H9 (cell line): Measurements from ENCODE around the gene MS4A10. TPM values are rescaled to one million over a fixed set of nuclear protein-coding genes. Genes with fewer than 3 reads are reported as not detected.

ENCODE experiments used
- DNase-seq: peaks from one replicate; pipeline ENCODE4 v3.0.0-alpha.2; 2017
- H2AFZ ChIP-seq: one replicate; pipeline ENCODE4 v1.6.1; 2013; ENCODE audit warnings: mild to moderate bottlenecking, low read length, control low read depth, moderate library complexity
- H2AK5ac ChIP-seq: 2 replicates; pipeline ENCODE4 v1.6.1; 2013; ENCODE audit warnings: low read length, control low read depth, mixed read lengths; ENCODE audit not compliant: insufficient read length
- H2BK120ac ChIP-seq: one replicate; pipeline ENCODE4 v1.6.1; 2013; ENCODE audit warnings: low read depth, mild to moderate bottlenecking, low read length, control low read depth, inconsistent platforms; ENCODE audit not compliant: poor library complexity, severe bottlenecking
- H2BK12ac ChIP-seq: 2 replicates; pipeline ENCODE4 v1.6.1; 2013; ENCODE audit warnings: low read length, control low read depth, mixed read lengths, low read depth; ENCODE audit not compliant: insufficient read length
- H2BK15ac ChIP-seq: 2 replicates; pipeline ENCODE4 v1.6.1; 2013; ENCODE audit warnings: low read depth, low read length, control low read depth
- H2BK20ac ChIP-seq: one replicate; pipeline ENCODE4 v1.6.1; 2013; ENCODE audit warnings: low read depth, mild to moderate bottlenecking, low read length, control low read depth, inconsistent platforms; ENCODE audit not compliant: poor library complexity, severe bottlenecking
- H2BK5ac ChIP-seq: 2 replicates; pipeline ENCODE4 v1.6.1; 2013; ENCODE audit warnings: low read length, control low read depth, mixed read lengths; ENCODE audit not compliant: insufficient read length
- H3K14ac ChIP-seq: 2 replicates; pipeline ENCODE4 v1.6.1; 2013; ENCODE audit warnings: low read length, control low read depth; ENCODE audit not compliant: insufficient read depth
- H3K18ac ChIP-seq: 2 replicates; pipeline ENCODE4 v1.6.1; 2013; ENCODE audit warnings: low read depth, mild to moderate bottlenecking, mixed read lengths, low read length, control low read depth; ENCODE audit not compliant: insufficient read length
- H3K23ac ChIP-seq: 2 replicates; pipeline ENCODE4 v1.6.1; 2013; ENCODE audit warnings: low read length, control low read depth, mixed read lengths, low read depth; ENCODE audit not compliant: insufficient read length
- H3K23me2 ChIP-seq: 2 replicates; pipeline ENCODE4 v1.6.1; 2013; ENCODE audit warnings: low read depth, mild to moderate bottlenecking, mixed read lengths, low read length, control low read depth; ENCODE audit not compliant: insufficient read length, poor library complexity, severe bottlenecking
- H3K27ac ChIP-seq: 2 replicates; pipeline ENCODE4 v1.5.1; 2013; ENCODE audit warnings: low read length, control low read depth, mixed read lengths, low read depth; ENCODE audit not compliant: insufficient read length
- H3K27me3 ChIP-seq: 2 replicates; pipeline ENCODE4 v1.6.1; 2013; ENCODE audit warnings: low read length, control low read depth, inconsistent platforms; ENCODE audit not compliant: insufficient read depth
- H3K4ac ChIP-seq: 2 replicates; pipeline ENCODE4 v1.6.1; 2013; ENCODE audit warnings: low read depth, mild to moderate bottlenecking, control low read depth, inconsistent platforms, low read length, moderate library complexity
- H3K4me1 ChIP-seq: 2 replicates; pipeline ENCODE4 v1.6.1; 2013; ENCODE audit warnings: low read length, control low read depth, inconsistent platforms; ENCODE audit not compliant: insufficient read depth
- H3K4me2 ChIP-seq: 2 replicates; pipeline ENCODE4 v1.6.1; 2013; ENCODE audit warnings: low read length, control low read depth, mixed read lengths; ENCODE audit not compliant: insufficient read length, insufficient read depth
- H3K56ac ChIP-seq: 2 replicates; pipeline ENCODE4 v1.6.1; 2013; ENCODE audit warnings: low read depth, mild to moderate bottlenecking, mixed read lengths, low read length, control low read depth; ENCODE audit not compliant: insufficient read length
- H3K79me1 ChIP-seq: 2 replicates; pipeline ENCODE4 v1.6.1; 2013; ENCODE audit warnings: low read depth, mild to moderate bottlenecking, moderate library complexity, low read length, control low read depth, inconsistent platforms; ENCODE audit not compliant: insufficient read depth, poor library complexity, severe bottlenecking
- H3K79me2 ChIP-seq: 2 replicates; pipeline ENCODE4 v1.6.1; 2013; ENCODE audit warnings: low read length, control low read depth, inconsistent platforms; ENCODE audit not compliant: insufficient read depth
- H3K9ac ChIP-seq: 2 replicates; pipeline ENCODE4 v1.6.1; 2013; ENCODE audit warnings: low read length, control low read depth, mixed read lengths; ENCODE audit not compliant: insufficient read length; ENCODE audit errors: extremely low read depth
- H3K9me3 ChIP-seq: one replicate; pipeline ENCODE4 v1.6.1; 2013; ENCODE audit warnings: low read depth, low read length, inconsistent platforms; ENCODE audit not compliant: control insufficient read depth
- H3T11ph ChIP-seq: one replicate; pipeline ENCODE4 v1.6.1; 2013; ENCODE audit warnings: mild to moderate bottlenecking, low read length, control low read depth, inconsistent platforms
- H4K20me1 ChIP-seq: one replicate; pipeline ENCODE4 v1.6.1; 2013; ENCODE audit not compliant: control insufficient read depth, insufficient read length, insufficient read depth
- H4K5ac ChIP-seq: 2 replicates; pipeline ENCODE4 v1.6.1; 2013; ENCODE audit warnings: low read depth, mild to moderate bottlenecking, mixed read lengths, low read length, control low read depth; ENCODE audit not compliant: insufficient read length
- H4K8ac ChIP-seq: replicated peaks from 2 replicates; pipeline ENCODE4 v1.6.1; 2013; ENCODE audit warnings: low read length, control low read depth, mixed read lengths, low read depth; ENCODE audit not compliant: insufficient read length
- H4K91ac ChIP-seq: 2 replicates; pipeline ENCODE4 v1.6.1; 2013; ENCODE audit warnings: low read depth, mild to moderate bottlenecking, moderate library complexity, mixed read lengths, low read length, control low read depth; ENCODE audit not compliant: insufficient read length
- H3K27ac Mint-ChIP-seq, 3 experiments: 2 replicates in 2 of 3; 3 replicates in 1 of 3; pipeline ENCODE4 v1.8.0; 2020 to 2021; ENCODE audit warnings: mixed read lengths in 3 of 3, mild to moderate bottlenecking in 1 of 3, moderate library complexity in 1 of 3
- H3K27me3 Mint-ChIP-seq: 2 replicates; pipeline ENCODE4 v1.8.0; 2021; ENCODE audit warnings: low read depth, mild to moderate bottlenecking, moderate library complexity, mixed read lengths
- H3K36me3 Mint-ChIP-seq, 3 experiments: 2 replicates in 2 of 3; 3 replicates in 1 of 3; pipeline ENCODE4 v1.8.0; 2020 to 2021; ENCODE audit warnings: low read depth in 3 of 3, mixed read lengths in 3 of 3; ENCODE audit not compliant: insufficient read depth in 1 of 3
- H3K4me1 Mint-ChIP-seq, 2 experiments: 2 replicates each; pipeline ENCODE4 v1.8.0; 2020; ENCODE audit warnings: mixed read lengths in 2 of 2
- H3K4me3 Mint-ChIP-seq, 2 experiments: 2 replicates in 1 of 2; 3 replicates in 1 of 2; pipeline ENCODE4 v1.8.0; 2020 to 2021; ENCODE audit warnings: mild to moderate bottlenecking in 2 of 2, mixed read lengths in 2 of 2, moderate library complexity in 1 of 2
- H3K9me3 Mint-ChIP-seq, 2 experiments: 2 replicates in 1 of 2; 3 replicates in 1 of 2; pipeline ENCODE4 v1.8.0; 2020; ENCODE audit warnings: mild to moderate bottlenecking in 2 of 2, mixed read lengths in 2 of 2, moderate library complexity in 1 of 2
- CTCF ChIP-seq: fragments of 200-600 bp; sonication (generic); conservative IDR thresholded peaks from 3 replicates; pipeline ENCODE4 v1.8.0; 2021; ENCODE audit warnings: antibody characterized with exemption, mild to moderate bottlenecking
- WGBS: extraction: QIAGEN DNeasy Blood & Tissue Kit; methylation state at CpG from one replicate; pipeline ENCODE4 v1.1.7; 2013; ENCODE audit warnings: missing lambda C conversion rate, low lambda C conversion rate, mixed read lengths; ENCODE audit not compliant: insufficient read length; ENCODE audit errors: extremely low coverage; 5-methylcytosine and 5-hydroxymethylcytosine counted together
- total RNA-seq: library from RNA; stranded (reverse); gene quantifications from 2 replicates; pipeline ENCODE4 v1.2.1, GENCODE V29; 2021

MS4A10 gene
- total RNA-seq, 1 experiment from 2014 or later: not detected

GRCh38 chr11:60743058-60743457 lies 42.1 kb upstream of the MS4A10 start:
- Mint-ChIP-seq H3K36me3 (no peaks in the 10 kb centered on the region; a peak in 2 of 7 replicates), H3K9me3 (peaks cover 0 to 4% of the 10 kb centered on the region in 2 experiments; a peak in 4 of 5 replicates), H3K4me3 (no peak overlapping the region), H3K4me1 (peaks cover 4 to 8% of the 10 kb centered on the region in 2 experiments), H3K27ac (no peak overlapping the region), H3K27me3 (peaks cover 3% of the 10 kb centered on the region)
- WGBS: no CpG with 5 or more reads among the region's 1 CpG
- Histone ChIP-seq H2BK12ac (no peak overlapping the region), H3K27ac (no peak overlapping the region), H2AK5ac (no peak overlapping the region), H3K4me1 (no peaks in the 10 kb centered on the region), H3K4ac (no peak overlapping the region), H2BK5ac (no peak overlapping the region), H2BK15ac (no peak overlapping the region), H3K27me3 (no peaks in the 10 kb centered on the region), H3K14ac (no peak overlapping the region), H3K9ac (no peak overlapping the region), H3K56ac (no peak overlapping the region), H2BK120ac (no peak overlapping the region), H4K8ac (no peak overlapping the region), H3K79me1 (no peaks in the 10 kb centered on the region), H3K18ac (no peak overlapping the region), H3K9me3 (no peaks in the 10 kb centered on the region), H3K23me2 (no peaks in the 10 kb centered on the region), H3K79me2 (no peaks in the 10 kb centered on the region), H3K4me2 (no peak overlapping the region), H4K91ac (no peak overlapping the region), H3T11ph (no peak overlapping the region), H3K23ac (no peak overlapping the region), H4K5ac (no peak overlapping the region), H2BK20ac (no peak overlapping the region), H2AFZ (no peak overlapping the region), H4K20me1 (no peaks in the 10 kb centered on the region)
- TF ChIP-seq CTCF: peak; percentile 34; the same call in 1 of the 3 replicates
- DNase-seq: no peak
